Umbilical cord (tissue), 2 donors: Measurements from ENCODE around the gene SLC44A3. TPM values are rescaled to one million over a fixed set of nuclear protein-coding genes. Genes with fewer than 3 reads are reported as not detected.

Source experiments
- DNase-seq: peaks from one replicate; pipeline ENCODE4 v3.0.0-alpha.2; 2015; ENCODE audit warnings: low spot score
- total RNA-seq: library from RNA; depleted of rRNA; stranded (reverse); fragments of >200 nt; gene quantifications from one replicate; pipeline ENCODE4 v1.2.3, GENCODE V29; 2014; ENCODE audit warnings: low replicate concordance; ENCODE audit not compliant: insufficient read depth

Gene SLC44A3
- total RNA-seq, 1 donor from 2014 or later = 5.1 TPM

DNA sequence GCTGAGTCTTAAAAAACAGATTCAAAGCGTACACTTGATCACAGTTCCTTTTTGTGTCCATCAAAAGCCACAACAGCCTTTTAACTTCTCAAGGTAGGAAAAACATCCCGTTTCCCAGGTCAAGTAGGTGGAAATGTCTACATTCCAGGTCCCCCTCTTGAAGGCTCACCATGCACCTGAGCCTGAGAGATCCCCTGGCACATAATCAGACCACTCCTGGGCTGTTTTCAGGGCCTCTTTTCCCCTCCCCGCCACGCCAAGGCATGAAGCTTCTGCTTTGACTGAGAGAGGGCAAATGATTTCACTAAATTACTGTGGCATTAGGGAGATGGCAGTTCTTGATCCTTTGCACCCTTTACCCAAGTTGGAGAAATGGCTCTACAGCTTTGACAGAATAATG is 85.0 kb downstream of the SLC44A3 start:
- DNase-seq = no peak

DNA sequence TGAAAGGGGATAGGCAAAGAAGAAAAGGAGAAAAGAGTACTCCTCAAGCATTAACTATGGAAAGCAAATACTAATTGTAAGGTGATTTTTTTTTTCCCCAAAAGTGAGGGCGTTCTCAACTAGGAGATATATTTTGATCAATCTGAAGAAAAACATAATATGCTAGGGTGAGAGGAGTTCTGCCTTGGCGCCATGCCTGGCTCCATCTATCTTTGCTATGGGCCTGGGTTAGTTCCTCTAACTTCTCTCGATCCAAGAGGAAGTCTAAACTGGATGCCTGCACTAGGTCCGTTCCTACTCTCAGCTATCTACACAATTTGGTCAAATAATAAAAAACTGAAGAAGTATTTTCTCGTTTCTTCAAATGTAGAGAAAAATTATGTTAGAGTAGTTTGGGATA is 86.2 kb downstream of the SLC44A3 start:
- no peak for DNase-seq

DNA sequence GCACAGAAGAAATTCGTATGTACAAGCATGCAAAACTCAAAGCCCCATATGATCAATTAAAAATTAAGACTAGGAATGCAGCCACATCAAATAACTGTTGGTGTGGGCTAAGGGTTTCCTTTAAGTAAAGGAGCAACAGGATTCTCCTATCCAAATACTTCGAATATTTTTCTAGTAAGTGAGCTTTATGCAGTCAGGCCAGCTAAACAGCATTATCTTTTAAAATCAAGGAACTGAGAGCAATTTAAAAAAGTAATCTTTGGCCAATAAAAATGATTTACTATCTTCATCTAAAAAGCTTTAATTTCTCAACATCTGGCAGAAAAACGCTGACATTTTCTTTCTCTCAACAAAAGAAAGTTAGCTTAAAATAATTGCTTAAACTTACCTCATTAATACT is 87.0 kb downstream of the SLC44A3 start:
- DNase-seq = peak; percentile 55

DNA sequence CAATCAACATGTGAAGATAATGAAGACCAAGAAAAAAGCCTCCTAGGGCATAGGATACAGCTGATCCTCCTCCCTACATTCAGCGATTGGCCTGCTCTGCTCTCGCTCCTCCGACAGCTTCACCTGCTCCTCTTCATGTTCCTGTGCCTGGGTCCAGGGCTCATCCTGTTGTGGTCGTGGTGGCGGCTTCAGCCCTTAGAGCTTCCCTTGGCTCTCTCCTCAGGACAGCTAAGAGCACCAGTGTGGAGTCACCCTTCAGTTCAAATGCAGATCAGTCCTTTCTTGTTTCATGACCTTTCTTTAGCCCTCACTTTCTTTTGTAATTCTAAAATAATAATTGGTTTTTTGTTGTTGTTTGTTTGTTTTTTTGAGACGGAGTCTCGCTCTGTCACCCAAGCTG is 88.0 kb downstream of the SLC44A3 start:
- no peak for DNase-seq

DNA sequence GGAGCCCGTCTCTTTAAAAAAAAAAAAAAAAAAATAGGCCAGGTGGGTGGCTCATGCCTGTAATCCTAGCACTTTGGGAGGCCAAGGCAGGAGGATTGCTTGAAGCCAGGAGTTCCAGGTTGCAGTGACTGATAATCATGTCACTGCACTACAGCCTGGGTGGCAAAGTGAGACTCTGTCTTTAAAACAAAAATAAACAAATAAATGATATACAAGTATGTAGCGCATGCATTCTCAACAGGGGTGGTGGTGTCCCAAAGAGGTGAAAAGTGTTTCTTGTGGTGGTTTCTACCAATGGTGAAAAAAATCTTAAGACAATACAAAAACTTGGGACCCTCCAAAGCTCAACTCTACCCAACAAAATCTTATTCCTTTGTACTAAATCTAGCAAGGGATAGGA is 88.8 kb downstream of the SLC44A3 start:
- no peak for DNase-seq

DNA sequence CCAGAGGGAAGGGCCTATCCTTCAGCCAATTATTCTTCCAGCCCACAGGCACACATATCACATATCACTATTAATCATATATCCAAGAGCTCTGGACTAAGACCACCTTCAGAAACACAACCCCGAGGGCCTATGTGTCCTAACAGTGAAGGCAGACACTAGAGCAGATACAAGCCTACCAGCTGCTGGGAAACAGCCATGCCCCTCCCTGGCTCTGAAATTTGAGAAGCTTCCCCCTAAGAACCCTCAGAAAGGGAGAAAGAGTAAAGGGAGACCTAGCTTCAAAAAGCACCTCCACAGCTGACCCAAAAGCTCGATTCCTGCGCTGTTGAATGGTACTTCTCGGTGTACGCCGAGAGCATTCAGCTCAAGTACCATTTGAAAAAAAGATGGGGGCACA is 89.3 kb downstream of the SLC44A3 start:
- DNase-seq = peak; percentile 29

DNA sequence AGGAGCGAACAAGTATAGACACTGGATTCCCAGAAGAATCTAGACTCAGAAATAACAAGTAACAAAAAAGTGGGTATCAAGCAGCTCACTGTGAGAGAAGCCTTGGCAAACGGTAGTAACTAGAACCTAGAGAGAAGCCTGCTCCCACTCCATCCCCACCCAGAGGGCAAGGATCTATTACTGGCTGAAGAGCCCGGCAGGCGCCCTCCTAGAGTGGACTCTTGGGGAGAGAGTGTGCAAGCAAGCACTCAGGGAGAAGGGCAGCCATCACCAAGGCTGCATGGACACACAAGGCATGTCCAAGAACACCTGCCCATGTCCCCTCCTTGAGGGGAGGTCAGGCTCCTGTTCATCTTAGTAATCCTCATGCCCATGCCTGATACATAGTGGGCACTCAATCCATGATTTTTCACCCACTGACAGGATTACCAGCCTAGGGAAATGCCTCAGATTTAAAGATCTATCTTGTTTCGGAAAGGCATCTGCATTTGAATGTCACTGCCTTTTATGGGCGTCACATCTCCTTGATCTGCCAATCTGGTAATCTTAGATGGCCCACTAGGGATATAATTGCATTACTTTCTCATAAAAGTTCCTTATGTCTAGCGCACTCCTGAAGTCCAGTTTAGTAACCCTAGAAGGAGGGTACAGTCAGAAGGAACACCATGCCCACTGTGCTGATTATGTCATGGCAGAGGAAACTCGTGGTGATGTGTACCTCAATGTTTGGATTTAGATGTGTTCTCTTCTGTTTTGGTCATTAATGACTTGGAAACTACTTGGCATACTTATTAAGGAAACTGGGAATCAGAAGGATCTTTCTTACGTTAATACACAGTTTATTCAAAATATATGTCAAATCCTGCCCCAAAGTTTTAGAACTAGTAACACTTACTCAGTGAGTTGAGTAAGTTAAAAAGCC is 92.4 kb downstream of the SLC44A3 start:
- no peak for DNase-seq

DNA sequence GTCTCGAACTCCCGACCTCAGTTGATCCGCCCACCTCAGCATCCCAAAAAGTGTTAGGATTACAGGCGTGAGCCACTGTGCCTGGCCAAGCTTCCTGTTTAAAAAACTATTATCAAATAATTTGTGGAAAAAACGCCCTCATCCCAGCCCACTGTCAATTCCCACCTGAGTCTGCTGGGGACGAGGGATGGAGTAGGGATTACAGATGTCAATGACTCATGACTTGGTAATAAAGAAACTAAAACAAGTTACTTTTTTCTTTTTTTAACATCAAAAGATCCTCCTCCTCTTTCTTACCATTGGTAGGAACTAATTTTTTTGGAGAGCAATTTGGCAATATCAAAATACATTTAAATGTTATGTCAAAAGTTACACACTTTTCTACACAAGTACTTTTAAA is 97.1 kb downstream of the SLC44A3 start:
- no peak for DNase-seq

DNA sequence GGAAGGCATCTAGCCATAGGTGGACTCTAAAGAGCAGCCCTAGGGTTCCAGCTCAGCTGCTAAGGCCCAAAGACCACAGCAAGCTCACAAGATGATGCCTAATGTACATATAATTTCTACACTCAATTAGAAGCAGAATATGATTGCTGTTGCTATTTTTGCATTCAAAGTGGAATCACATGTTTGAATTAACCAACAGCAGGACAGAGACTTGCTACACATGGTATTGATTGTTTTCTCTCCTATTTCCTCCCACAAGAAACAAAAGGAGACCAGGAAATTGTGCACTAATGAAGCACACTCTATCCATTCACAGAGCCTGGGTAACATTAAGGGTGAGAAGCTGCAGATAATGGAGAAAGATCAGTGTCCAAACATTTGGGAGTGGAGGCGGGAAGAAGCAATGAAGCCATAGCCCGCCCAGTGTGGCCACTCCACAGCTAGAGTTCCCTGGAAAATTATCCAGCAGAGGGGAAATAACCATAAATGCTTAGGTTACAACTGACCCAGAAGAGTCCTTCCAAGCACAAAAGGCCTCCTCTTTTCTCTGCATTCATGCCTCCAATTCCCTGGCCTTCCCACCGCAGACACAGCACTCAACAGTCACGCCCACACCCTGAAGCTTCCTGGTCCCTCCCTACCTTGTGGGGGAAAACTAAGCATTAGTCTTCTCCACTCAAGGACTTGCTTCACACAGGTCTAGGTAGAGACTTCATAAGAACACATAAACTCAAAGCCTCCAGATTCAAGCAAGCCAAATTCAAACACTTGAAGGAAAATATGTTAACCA is 99.3 kb downstream of the SLC44A3 start:
- no peak for DNase-seq

DNA sequence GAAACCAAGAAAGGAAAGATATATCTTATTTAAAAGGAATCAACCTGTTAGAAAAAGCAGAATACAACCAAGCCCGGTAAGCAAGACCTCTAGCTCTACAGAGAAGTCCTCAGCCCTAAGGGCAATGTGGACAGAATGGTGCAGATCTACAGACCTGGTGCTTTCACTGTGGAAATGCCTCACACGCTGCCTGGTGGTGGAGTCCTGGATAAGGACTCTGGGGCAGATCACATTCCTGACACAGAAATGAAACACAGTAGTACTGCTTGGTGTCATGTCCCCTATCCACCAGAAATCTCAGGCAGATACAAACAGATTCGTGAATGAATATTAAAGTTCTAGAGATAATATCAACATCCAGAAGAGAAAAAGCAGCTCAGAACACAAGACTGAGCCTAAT is 99.9 kb downstream of the SLC44A3 start:
- no peak for DNase-seq

- DNase-seq = no peak
These were observed 101.8 kb downstream of the SLC44A3 start for GRCh38 chr1:94921977-94922376.

DNA sequence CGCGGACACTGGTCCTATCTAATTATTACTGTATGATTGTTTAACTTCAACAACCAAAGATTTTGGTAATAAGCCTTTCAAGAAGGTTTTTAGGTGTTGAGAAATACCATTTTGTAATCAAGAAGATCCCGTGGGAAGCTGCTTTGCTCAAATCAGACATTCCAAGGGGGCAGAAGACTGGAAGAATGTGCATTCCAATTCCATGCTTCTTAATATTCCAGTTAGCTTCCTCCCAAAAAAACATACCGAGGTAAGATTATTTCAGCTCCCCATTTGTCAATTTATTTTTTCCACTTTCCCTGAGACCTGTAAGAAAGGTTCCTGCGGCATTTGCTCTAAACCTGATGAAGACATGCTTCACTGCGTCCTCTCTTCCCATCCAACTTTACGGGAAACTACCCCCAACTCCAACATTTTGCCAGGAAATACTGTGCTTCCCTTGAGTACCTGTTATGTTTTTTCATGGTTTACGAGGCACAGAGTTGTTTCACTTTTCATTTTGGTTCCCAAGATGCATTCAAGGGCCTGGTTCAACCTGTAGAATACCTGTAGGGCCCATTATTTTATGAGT is 102.7 kb downstream of the SLC44A3 start:
- no peak for DNase-seq

- DNase-seq = peak; percentile 45
These were observed 104.8 kb downstream of the SLC44A3 start for GRCh38 chr1:94925004-94925403.

GRCh38 chr1:94925561-94926125 is 105.5 kb downstream of the SLC44A3 start:
- peak; percentile 95 for DNase-seq

DNA sequence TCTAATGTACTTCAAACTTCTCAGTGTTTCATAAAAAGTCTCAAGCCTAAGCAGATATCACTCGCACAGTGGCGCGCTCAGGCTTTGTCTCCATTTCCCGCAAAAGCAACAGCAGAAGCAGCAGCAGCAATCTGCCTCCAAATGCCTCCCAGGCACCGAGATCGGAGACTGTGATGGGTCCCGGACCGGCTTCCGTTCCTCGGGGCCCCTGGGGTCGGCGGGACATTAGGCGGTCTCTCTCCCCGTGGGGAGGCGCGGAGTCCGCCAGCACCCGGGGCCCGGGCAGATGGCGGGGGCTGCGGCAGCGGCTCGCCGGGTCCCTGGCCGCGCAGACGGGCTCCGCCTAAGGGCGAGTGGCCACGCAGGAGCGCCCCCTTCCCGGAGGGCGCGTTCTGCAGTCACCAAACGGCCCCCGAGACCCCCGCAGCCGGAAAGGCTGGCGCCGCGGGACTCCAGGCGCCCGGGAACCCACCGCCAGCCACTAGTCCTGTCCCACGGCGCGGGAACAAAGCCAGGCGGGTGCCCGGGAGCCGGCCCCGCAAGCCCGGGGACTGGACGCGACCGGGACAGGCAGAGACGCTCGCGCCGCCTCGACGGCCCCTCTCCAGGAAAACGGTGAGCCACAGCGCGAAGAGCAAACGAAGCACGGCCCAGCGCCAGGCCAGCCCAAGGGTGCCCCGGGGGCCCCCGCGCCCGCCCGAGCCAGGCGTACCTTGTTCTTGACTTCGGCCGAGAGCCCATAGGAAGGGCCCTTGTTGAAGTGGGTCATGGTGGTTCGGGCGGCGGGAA is 106.2 kb downstream of the SLC44A3 start:
- DNase-seq = peak; percentile 67

- peak; percentile 96 for DNase-seq
These were observed 106.8 kb downstream of the SLC44A3 start, which contains the start of gene CNN3 for GRCh38 chr1:94926915-94927404. Gene CNN3 (minus strand): TSS chr1:94927110. CDS start chr1:94926894, 216 bp downstream.

GRCh38 chr1:94927405-94928175 is 107.4 kb downstream of the SLC44A3 start:
- peak; percentile 77 for DNase-seq

- no peak for DNase-seq
These were observed 108.3 kb downstream of the SLC44A3 start for GRCh38 chr1:94928293-94928939.

GRCh38 chr1:94929351-94930217 is 109.4 kb downstream of the SLC44A3 start:
- DNase-seq = no peak
